H1 (cell line): ENCODE measurements around the gene UBE2M. TPM values are rescaled to one million over a fixed set of nuclear protein-coding genes. Genes with fewer than 3 reads are reported as not detected.

Experiments
- CTCF ChIA-PET: fragments of 300-600 bp; sonication (Branson Sonifier 250); formaldehyde crosslinking; loops from one replicate; lab custom pipeline; 2021; ENCODE audit not compliant: partially characterized antibody; lab: Charles Lee
- POLR2A ChIA-PET: fragments of 300-600 bp; sonication (Branson Sonifier 250); formaldehyde crosslinking; loops from one replicate; lab custom pipeline; 2021; ENCODE audit warnings: inconsistent platforms; ENCODE audit not compliant: partially characterized antibody; lab: Charles Lee
- DNase-seq, 2 experiments: peaks; one replicate each; pipeline versions ENCODE4 v3.0.0 to v3.0.0-alpha.2; 2010 to 2022; ENCODE audit warnings: low spot score in 2 of 2, low read depth in 1 of 2, mixed read lengths in 1 of 2
- FAIRE-seq: peaks from 2 replicates; lab custom pipeline; 2011; peaks lifted over from hg19 to GRCh38; lab: Jason Lieb, UNC
- H2AFZ ChIP-seq: 2 replicates; pipeline ENCODE4 v1.8.1; 2012; ENCODE audit warnings: low read length, inconsistent platforms
- H2AK5ac ChIP-seq: 2 replicates; pipeline ENCODE4 v1.6.1; 2013; ENCODE audit warnings: low read depth, low read length
- H2BK120ac ChIP-seq: replicated peaks from 2 replicates; pipeline ENCODE3; 2013; ENCODE audit warnings: low read depth, low read length, inconsistent platforms
- H2BK12ac ChIP-seq: 2 replicates; pipeline ENCODE4 v1.6.1; 2013; ENCODE audit warnings: low read depth, low read length
- H2BK15ac ChIP-seq: 2 replicates; pipeline ENCODE4 v1.6.1; 2013; ENCODE audit warnings: low read length
- H2BK20ac ChIP-seq: 2 replicates; pipeline ENCODE4 v1.6.1; 2013; ENCODE audit warnings: low read length
- H2BK5ac ChIP-seq: 2 replicates; pipeline ENCODE4 v1.6.1; 2013; ENCODE audit warnings: low read depth, low read length
- H3K14ac ChIP-seq: 2 replicates; pipeline ENCODE4 v1.6.1; 2013; ENCODE audit warnings: inconsistent platforms; ENCODE audit not compliant: insufficient read length
- H3K18ac ChIP-seq: 2 replicates; pipeline ENCODE4 v1.6.1; 2013; ENCODE audit warnings: low read length; ENCODE audit errors: extremely low read depth
- H3K23ac ChIP-seq: 2 replicates; pipeline ENCODE4 v1.6.1; 2013; ENCODE audit warnings: inconsistent platforms; ENCODE audit not compliant: insufficient read length
- H3K23me2 ChIP-seq: 2 replicates; pipeline ENCODE4 v1.6.1; 2013; ENCODE audit warnings: low read depth, low read length
- H3K27ac ChIP-seq: 2 replicates; pipeline ENCODE4 v1.6.1; 2011; ENCODE audit warnings: low read depth, low read length, inconsistent platforms
- H3K27me3 ChIP-seq, 4 experiments: replicated peaks in 1 of 4; 1 replicate in 1 of 4; 2 replicates in 3 of 4; pipeline versions ENCODE4 v1.6.1 to v1.8.1; 2011 to 2013; ENCODE audit warnings: low read length in 3 of 4, mild to moderate bottlenecking in 3 of 4, inconsistent platforms in 2 of 4, mixed read lengths in 2 of 4, moderate library complexity in 1 of 4; ENCODE audit not compliant: control insufficient read depth in 3 of 4, insufficient read depth in 3 of 4; ENCODE audit errors: extremely low read depth in 1 of 4
- H3K36me3 ChIP-seq, 4 experiments: 2 replicates each; pipeline versions ENCODE4 v1.6.1 to v1.8.1; 2011 to 2013; ENCODE audit warnings: mild to moderate bottlenecking in 4 of 4, low read length in 3 of 4, moderate library complexity in 2 of 4, control low read depth in 1 of 4, inconsistent platforms in 1 of 4; ENCODE audit not compliant: insufficient read depth in 4 of 4, control insufficient read depth in 2 of 4
- H3K4ac ChIP-seq: replicated peaks from 2 replicates; pipeline ENCODE3; 2013; ENCODE audit warnings: low read length, low read depth, mixed read lengths, inconsistent platforms; ENCODE audit not compliant: insufficient read length
- H3K4me1 ChIP-seq, 4 experiments: replicated peaks in 1 of 4; 1 replicate in 1 of 4; 2 replicates in 3 of 4; pipeline versions ENCODE4 v1.6.1 to v1.8.1; 2011 to 2013; ENCODE audit warnings: low read length in 3 of 4, inconsistent platforms in 2 of 4, mixed read lengths in 1 of 4; ENCODE audit not compliant: insufficient read depth in 4 of 4, control insufficient read depth in 3 of 4
- H3K4me2 ChIP-seq, 2 experiments: 2 replicates each; pipeline versions ENCODE4 v1.6.1 to v1.8.1; 2011 to 2013; ENCODE audit warnings: low read depth in 2 of 2, low read length in 2 of 2, control low read depth in 1 of 2, inconsistent platforms in 1 of 2, mild to moderate bottlenecking in 1 of 2; ENCODE audit not compliant: insufficient read depth in 1 of 2
- H3K4me3 ChIP-seq, 4 experiments: fragments of 200-600, 300-600 bp in 1 of 4; sonication (generic), shearing (Covaris generic), sonication (Bioruptor Twin) in 1 of 4; 2 replicates each; pipeline versions ENCODE4 v1.5.1 to v1.8.1; 2011 to 2016; ENCODE audit warnings: low read length in 4 of 4, low read depth in 3 of 4, control low read depth in 2 of 4, inconsistent platforms in 2 of 4, mild to moderate bottlenecking in 2 of 4, mixed read lengths in 1 of 4, moderate library complexity in 1 of 4; ENCODE audit not compliant: insufficient read depth in 2 of 4; ENCODE audit errors: extremely low read depth in 1 of 4
- H3K56ac ChIP-seq: replicated peaks from 2 replicates; pipeline ENCODE3; 2013; ENCODE audit warnings: low read depth, mild to moderate bottlenecking, mixed read lengths, low read length, inconsistent platforms; ENCODE audit not compliant: insufficient read length
- H3K79me1 ChIP-seq: 2 replicates; pipeline ENCODE4 v1.6.1; 2013; ENCODE audit warnings: low read depth, low read length, control low read depth
- H3K79me2 ChIP-seq, 2 experiments: 2 replicates each; pipeline versions ENCODE4 v1.6.1 to v1.8.1; 2012 to 2013; ENCODE audit warnings: low read length in 2 of 2, mild to moderate bottlenecking in 2 of 2, inconsistent platforms in 1 of 2; ENCODE audit not compliant: insufficient read depth in 2 of 2, control insufficient read depth in 1 of 2
- H3K9ac ChIP-seq, 4 experiments: replicated peaks in 1 of 4; 1 replicate in 1 of 4; 2 replicates in 3 of 4; pipeline versions ENCODE4 v1.6.1 to v1.8.1; 2011 to 2013; ENCODE audit warnings: low read depth in 3 of 4, low read length in 3 of 4, control low read depth in 2 of 4, mild to moderate bottlenecking in 2 of 4, moderate library complexity in 2 of 4, inconsistent platforms in 1 of 4; ENCODE audit errors: extremely low read depth in 1 of 4
- H3K9me3 ChIP-seq, 2 experiments: 2 replicates each; pipeline versions ENCODE4 v1.6.1 to v1.8.1; 2012 to 2013; ENCODE audit warnings: mild to moderate bottlenecking in 2 of 2, moderate library complexity in 2 of 2, control low read depth in 1 of 2, inconsistent platforms in 1 of 2, low read depth in 1 of 2, low read length in 1 of 2, mixed read lengths in 1 of 2; ENCODE audit not compliant: insufficient read depth in 2 of 2
- H4K20me1 ChIP-seq, 2 experiments: replicated peaks in 1 of 2; 2 replicates each; pipeline versions ENCODE3 to v1.8.1; 2011 to 2013; ENCODE audit warnings: inconsistent platforms in 2 of 2, low read length in 2 of 2, mild to moderate bottlenecking in 1 of 2; ENCODE audit not compliant: insufficient read depth in 2 of 2, control insufficient read depth in 1 of 2
- H4K5ac ChIP-seq: 2 replicates; pipeline ENCODE4 v1.6.1; 2013; ENCODE audit warnings: low read length, low read depth, mixed read lengths, inconsistent platforms; ENCODE audit not compliant: insufficient read length
- H4K8ac ChIP-seq: 2 replicates; pipeline ENCODE4 v1.8.0; 2013; ENCODE audit warnings: mild to moderate bottlenecking, moderate library complexity, low read length, inconsistent platforms; ENCODE audit not compliant: insufficient read depth; ENCODE audit errors: extremely low read depth
- H4K91ac ChIP-seq: replicated peaks from 2 replicates; pipeline ENCODE3; 2013; ENCODE audit warnings: low read length, mixed read lengths, inconsistent platforms; ENCODE audit not compliant: insufficient read length
- GABPA ChIP-seq: IDR thresholded peaks from 2 replicates; pipeline ENCODE4 v1.6.1; 2011; ENCODE audit warnings: mild to moderate bottlenecking, low read length, moderate library complexity, borderline replicate concordance; ENCODE audit not compliant: insufficient read depth
- GTF2F1 ChIP-seq: IDR thresholded peaks from 2 replicates; pipeline ENCODE4 v1.6.1; 2012; ENCODE audit warnings: low read depth, low read length, improper control_type of control experiment, borderline replicate concordance
- HDAC6 ChIP-seq: IDR thresholded peaks from one replicate; pipeline ENCODE4 v1.7.1; 2012; ENCODE audit warnings: low read depth, mild to moderate bottlenecking, inconsistent platforms, low read length, moderate library complexity
- NANOG ChIP-seq: IDR thresholded peaks from 2 replicates; pipeline ENCODE4 v1.6.1; 2011; ENCODE audit warnings: low read length, low read depth, mild to moderate bottlenecking, inconsistent platforms; ENCODE audit not compliant: insufficient read depth, poor library complexity, severe bottlenecking
- PHF8 ChIP-seq: fragments of 200-600 bp; sonication (generic); conservative IDR thresholded peaks from 2 replicates; pipeline ENCODE4 v1.7.1; 2012; ENCODE audit warnings: low read depth, mild to moderate bottlenecking, inconsistent platforms, low read length, moderate library complexity
- POU5F1 ChIP-seq: IDR thresholded peaks from 2 replicates; pipeline ENCODE4 v1.6.1; 2011; ENCODE audit warnings: low read depth, mild to moderate bottlenecking, low read length, moderate library complexity
- SP2 ChIP-seq: IDR thresholded peaks from 2 replicates; pipeline ENCODE4 v1.6.1; 2012; ENCODE audit warnings: mild to moderate bottlenecking, low read length, inconsistent platforms
- TAF7 ChIP-seq: optimal IDR thresholded peaks from 2 replicates; pipeline ENCODE3; 2011; ENCODE audit warnings: low read depth, mild to moderate bottlenecking, inconsistent platforms, low read length, moderate library complexity, borderline replicate concordance
- TCF12 ChIP-seq: IDR thresholded peaks from 2 replicates; pipeline ENCODE4 v1.6.1; 2011; ENCODE audit warnings: low read depth, mild to moderate bottlenecking, low read length
- WGBS, 2 experiments: shearing (Covaris generic) in 1 of 2; methylation state at CpG; one replicate each; pipeline versions ENCODE4 v1.1.6 to v1.1.7; 2013 to 2015; ENCODE audit warnings: low lambda C conversion rate in 2 of 2, mixed read lengths in 2 of 2, inconsistent platforms in 1 of 2, low coverage in 1 of 2, missing lambda C conversion rate in 1 of 2; ENCODE audit not compliant: insufficient replicate concordance in 2 of 2, insufficient coverage in 1 of 2, insufficient read length in 1 of 2; ENCODE audit errors: extremely low coverage in 1 of 2, missing lambda C conversion rate in 1 of 2; 5-methylcytosine and 5-hydroxymethylcytosine counted together
- polyA plus RNA-seq, 7 experiments: library from polyadenylated mRNA; depleted of rRNA in 3 of 7; stranded (reverse) in 5 of 7; unstranded in 2 of 7; fragments of >200 nt in 5 of 7; fragments of 200-250 nt in 2 of 7; gene quantifications; 1 replicate in 5 of 7; 2 replicates in 1 of 7; 4 replicates in 1 of 7; pipeline versions ENCODE4 v1.2.1 to v1.2.3, GENCODE V29; 2011 to 2013; ENCODE audit warnings: missing spikeins in 2 of 7, mixed read lengths in 2 of 7
- total RNA-seq: library from RNA; stranded (reverse); fragmentation: NEBNext Ultra II Directional; extraction: Animal tissue kit (Norgen Biotek cat#: 25700); gene quantifications from 2 replicates; pipeline ENCODE4 v1.2.1, GENCODE V29; 2021
- TF ChIP-seq, protein P1 (sequence below): IDR thresholded peaks from 2 replicates; pipeline ENCODE4 v1.6.1; 2011; ENCODE audit warnings: low read length, improper control_type of control experiment
- TF ChIP-seq, protein P2 (sequence below): IDR thresholded peaks from 2 replicates; pipeline ENCODE4 v1.6.1; 2012; ENCODE audit warnings: inconsistent platforms

UBE2M gene
- total and polyA plus RNA-seq, 2 of the 8 experiments (the other 6 are each of a cell fraction or from before 2014, with no cell fraction given) = 93.8 to 114 TPM

DNA sequence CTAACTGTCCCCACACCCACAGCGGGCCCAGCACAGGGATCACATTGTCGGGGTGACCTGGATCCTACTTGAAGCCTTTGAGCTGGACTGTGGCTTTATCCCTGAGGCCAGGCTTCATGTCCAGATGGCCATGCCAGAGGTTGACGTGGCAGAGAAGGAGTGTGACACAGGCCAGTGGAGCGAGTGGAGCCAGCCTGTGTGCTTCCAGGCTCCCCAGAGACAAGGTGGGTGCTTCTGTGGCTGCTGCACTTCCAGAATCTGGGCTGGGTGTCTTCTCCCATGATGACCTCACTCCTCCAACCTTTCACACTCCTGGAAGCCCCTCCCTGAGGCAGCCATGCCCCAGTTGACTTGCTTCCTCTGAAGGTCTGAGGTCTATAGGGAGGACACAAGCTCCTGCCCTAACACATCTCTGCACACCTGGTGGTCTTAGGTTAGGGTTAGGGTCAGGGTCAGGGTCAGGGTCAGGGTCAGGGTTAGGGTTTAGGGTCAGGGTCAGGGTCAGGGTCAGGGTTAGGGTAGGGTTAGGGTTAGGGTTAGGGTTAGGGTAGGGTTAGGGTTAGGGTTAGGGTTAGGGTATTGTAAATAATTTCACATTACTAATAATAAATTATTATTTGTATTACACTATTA lies 27.8 kb upstream of the UBE2M start:
- ChIA-PET POLR2A (interaction anchor here (1.0 to 1.5 kb wide), 2 partner anchors 10 to 25 kb away, joined by 3 read pairs; no protein-coding TSS in a partner anchor), CTCF (interaction anchor here (1.3 to 2.3 kb wide), 2 partner anchors 10 to 72 kb away, joined by 3 to 7 read pairs; no protein-coding TSS in a partner anchor)
- no peak overlapping the region for H2BK120ac ChIP-seq
- TF ChIP-seq GABPA (no peak), SP2 (no peak), POU5F1 (no peak), GTF2F1 (no peak), NANOG (no peak), TCF12 (no peak), PHF8 (no peak), HDAC6 (no peak), TAF7 (no peak)
- TF ChIP-seq, protein P1, sequence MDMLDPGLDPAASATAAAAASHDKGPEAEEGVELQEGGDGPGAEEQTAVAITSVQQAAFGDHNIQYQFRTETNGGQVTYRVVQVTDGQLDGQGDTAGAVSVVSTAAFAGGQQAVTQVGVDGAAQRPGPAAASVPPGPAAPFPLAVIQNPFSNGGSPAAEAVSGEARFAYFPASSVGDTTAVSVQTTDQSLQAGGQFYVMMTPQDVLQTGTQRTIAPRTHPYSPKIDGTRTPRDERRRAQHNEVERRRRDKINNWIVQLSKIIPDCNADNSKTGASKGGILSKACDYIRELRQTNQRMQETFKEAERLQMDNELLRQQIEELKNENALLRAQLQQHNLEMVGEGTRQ = no peak
- TF ChIP-seq, protein P2, sequence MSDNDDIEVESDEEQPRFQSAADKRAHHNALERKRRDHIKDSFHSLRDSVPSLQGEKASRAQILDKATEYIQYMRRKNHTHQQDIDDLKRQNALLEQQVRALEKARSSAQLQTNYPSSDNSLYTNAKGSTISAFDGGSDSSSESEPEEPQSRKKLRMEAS = no peak

More for the DNA sequence above, 27.8 kb upstream of the UBE2M start:
- Histone ChIP-seq H3K27ac (no peak overlapping the region), H4K8ac (no peak overlapping the region), H2BK15ac (0 out of 2 replicates have a peak overlapping the region, but pooled peaks have one; percentile 53), H2AK5ac (no peak overlapping the region), H3K36me3 (peaks cover 0 to 3% (median 0%) of the 10 kb centered on the region in 4 experiments; a peak in 1 of 8 replicates), H3K4me1 (peaks cover 0 to 3% (median 0%) of the 10 kb centered on the region in 4 experiments; a peak in 2 of 7 replicates), H2AFZ (no peak overlapping the region), H3K27me3 (no peaks in the 10 kb centered on the region), H3K56ac (no peak overlapping the region), H3K79me1 (0 out of 2 replicates have a peak, but pooled peaks cover 3% of the 10 kb centered on the region), H3K9me3 (no peaks in the 10 kb centered on the region), H3K18ac (no peak overlapping the region), H3K4me3 (no peak overlapping the region), H3K9ac (no peak overlapping the region), H3K23ac (no peak overlapping the region), H3K4me2 (no peak overlapping the region), H2BK5ac (no peak overlapping the region), H4K20me1 (peaks cover 0 to 11% of the 10 kb centered on the region in 2 experiments), H3K4ac (no peak overlapping the region), H3K79me2 (no peaks in the 10 kb centered on the region), H2BK20ac (no peak overlapping the region), H2BK12ac (no peak overlapping the region), H4K91ac (no peak overlapping the region), H4K5ac (no peak overlapping the region), H3K14ac (no peak overlapping the region), H3K23me2 (no peaks in the 10 kb centered on the region; the same call in 1 of the 2 replicates)
- WGBS, 2 experiments = 87% methylated on average over 3 of the region's 4 CpGs; no CpG with 5 or more reads in 1 of the 2 experiments
- FAIRE-seq (no peak), DNase-seq (no peak)
